ENCODE measurements around the gene PALLD.

- TF ChIP-seq EZH2 (IDR thresholded peaks at IDR 0.05; ENCODE audit: borderline replicate concordance, low read length) (no peak), CTCF (IDR thresholded peaks at IDR 0.05; ENCODE audit: low read length) (no peak)
These were observed 300.3 kb downstream of the PALLD start for GRCh38 chr4:168797194-168797593.
